Globus pallidus (tissue), 1 donor: ENCODE measurements around the gene PTGIS.

Source experiments
- DNase-seq: peaks from one replicate; pipeline ENCODE4 v3.0.0-alpha.2; 2015; ENCODE audit warnings: low spot score

PTGIS gene

DNA sequence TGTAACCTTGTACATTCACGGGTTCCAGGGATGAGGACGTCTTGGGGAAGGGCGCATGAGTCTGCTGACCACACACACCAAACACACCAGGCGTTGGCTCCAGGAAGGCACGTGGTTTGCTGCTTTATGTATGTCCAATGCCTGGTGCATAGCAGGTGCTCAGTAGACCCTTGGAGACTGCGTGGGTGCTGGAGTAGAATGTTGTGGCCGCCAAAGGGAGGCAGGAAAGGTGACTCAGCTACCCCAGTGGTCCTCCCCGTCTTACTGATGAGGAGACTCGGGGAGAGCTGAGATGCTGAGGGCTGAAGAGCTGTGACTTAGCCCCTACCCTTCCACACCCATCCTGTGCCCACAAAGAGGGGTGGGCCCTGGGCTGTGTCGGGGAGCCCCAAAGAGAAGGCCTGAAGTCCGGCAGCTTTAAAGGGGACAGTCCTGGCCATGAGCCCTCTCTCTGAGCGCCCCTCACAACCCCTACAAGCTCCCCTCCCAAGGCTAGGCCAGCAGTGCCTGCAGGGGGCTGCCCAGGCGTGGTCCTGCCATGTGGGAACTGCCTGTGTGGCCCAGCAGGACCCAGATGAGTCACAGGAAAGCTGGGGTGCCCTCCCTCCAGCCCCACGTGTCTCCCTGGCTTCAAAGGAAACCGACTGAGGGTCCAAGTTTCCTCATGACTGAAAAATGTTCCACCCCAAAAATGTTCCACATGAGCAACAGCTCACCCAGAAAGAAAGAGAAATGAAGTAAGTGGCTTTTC, 28.0 kb upstream of the PTGIS start:
- DNase-seq: no peak

DNA sequence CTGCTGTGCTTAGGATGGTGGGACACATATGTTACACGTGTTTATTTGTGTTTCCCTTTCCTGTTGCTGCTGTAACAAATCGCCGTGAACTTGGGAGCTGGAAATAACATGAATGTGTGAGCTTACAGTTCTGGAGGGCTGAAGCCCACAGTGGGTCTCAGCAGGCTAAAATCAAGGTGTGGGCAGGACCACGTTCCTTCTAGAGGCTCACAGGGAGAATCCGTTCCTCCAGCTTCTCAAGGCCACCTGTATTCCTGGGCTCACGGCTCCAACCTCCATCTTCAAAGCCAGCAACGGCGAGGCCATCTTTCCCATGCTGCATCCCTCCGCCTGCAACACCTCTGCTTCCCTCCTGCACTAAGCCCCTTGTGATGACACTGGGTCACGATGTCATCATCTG, 27.4 kb upstream of the PTGIS start:
- no peak for DNase-seq

DNA sequence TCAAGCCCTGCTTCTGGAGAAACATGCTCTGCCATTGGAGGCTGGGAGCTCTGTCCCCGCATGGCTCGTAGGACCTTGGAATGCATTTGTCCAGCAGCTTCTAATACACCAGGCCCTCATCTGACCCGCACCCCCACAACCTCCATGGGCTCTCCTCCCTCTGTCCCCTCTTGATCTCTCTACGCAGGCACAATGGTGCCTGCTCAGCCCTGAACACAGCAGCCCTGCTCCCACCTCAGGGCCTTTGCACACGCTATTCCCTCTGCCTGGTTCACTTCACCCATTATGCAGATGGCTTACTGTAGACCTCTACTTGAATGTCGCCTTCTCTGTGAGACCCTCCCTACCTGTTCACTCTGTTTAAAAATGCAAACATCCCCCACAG, 27.0 kb upstream of the PTGIS start:
- DNase-seq: no peak

DNA sequence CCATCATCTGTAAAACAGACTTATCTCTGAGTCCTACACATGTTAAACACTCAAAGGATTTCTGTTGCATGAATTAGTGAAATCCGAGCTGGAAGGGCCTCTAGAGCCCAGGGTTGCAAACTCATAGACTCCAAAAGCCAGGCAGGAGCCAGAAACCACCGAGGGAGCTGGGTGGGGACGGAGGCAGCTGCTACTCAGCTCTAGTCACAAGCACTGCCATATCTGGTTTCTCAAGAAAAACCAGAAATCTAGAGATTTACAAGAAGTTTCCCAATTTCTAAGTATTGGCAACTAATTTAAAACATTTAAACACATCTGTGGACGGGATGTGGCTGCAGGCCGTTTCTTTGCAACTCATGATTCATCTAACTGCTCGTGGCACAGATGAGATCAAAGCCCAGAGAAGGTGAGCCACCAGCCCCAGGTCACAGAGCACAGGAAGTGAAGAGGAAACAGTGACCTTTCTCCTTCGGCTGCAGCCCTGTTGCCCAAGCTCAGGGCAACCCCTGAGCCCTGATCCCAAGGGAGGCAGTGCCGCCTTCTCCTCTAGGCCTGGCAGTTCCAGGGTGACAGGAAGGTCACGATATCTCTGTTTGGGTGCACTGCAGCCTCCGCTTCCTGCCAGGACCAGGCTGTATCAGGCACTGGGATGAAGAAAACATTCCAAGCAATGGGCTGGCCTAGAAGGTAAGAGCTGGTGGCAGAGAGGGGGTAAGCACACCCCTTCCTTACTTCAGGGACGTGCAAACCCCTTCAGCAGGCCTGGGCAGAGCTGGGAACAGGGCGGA, 26.4 kb upstream of the PTGIS start:
- no peak for DNase-seq

DNA sequence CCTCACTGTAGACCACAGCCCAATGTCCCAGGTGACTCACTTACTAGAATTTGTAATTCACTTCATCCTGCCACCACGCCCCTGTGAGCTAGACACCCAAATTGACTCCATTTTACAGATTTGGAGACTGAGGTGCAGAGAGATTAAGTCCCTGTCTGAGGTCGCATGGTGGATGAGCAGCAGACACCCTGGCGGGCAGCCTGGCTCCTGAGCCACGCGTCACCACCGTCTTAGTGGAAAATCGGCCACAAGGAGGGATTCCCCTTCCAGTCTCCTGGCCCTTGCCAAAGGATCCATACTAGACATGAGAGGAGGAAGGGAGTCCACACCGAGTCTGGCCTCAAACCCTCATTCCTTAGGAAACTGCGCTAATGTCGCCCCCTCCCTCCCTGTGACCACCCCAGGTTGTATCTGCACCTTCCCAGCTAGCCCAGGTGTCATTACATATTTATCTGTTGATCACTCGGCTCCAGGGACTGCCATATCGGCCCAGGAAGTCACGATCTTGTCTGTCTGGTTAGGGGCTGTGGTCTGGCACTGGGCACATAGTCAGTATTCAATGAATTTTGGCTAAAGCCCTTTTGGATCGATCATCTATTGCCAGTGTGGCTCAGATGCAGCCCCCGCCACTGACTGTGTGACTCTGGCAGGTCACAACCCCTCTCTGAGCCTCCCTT, 25.7 kb upstream of the PTGIS start:
- DNase-seq: no peak

DNA sequence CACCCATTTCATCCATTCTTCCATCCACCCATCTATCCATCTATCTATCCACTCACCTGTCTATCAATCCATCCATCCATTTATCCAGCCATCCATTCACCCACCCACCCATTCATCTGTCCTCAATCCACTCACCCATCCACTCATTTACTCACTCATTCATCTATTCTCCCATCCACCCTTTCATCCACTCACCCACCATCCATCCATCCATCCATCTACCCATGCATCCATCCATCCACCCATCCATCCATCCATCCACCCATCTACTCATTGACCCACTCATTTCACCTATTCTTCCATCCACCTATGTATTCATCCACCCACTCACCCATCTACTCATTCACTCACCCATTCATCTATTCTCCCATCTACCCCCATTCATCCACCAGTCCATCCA, 24.2 kb upstream of the PTGIS start:
- no peak for DNase-seq

DNA sequence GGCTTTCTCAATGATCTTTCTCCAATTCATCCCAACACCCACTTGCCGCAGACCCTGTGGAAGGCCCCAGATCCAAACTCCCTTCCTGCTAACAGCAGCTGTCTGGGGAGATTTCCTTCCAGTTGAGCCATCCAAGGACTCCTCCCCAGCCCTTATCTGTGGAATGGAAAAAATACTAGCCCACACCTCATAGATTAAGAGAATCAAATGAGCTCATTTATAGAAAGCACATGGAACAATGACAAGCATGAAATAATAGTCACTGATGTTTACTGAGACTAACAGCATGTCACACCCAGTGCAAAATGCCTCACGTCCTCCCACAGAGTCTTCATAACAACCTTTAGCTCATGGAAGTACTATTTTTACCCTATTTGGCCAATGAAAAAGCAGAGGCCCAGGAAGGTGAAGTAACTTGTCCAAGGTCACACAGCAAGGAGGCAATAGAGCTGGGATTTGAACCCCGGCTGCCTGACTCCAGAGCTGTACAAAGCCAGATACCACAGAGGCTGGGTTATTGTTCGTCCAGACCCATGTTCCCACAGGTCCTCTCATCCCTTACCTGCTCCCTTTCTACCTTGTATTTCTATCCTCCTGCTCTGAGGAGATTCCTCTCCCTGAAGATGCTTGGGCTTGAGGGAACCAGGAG, 23.4 kb upstream of the PTGIS start:
- DNase-seq: no peak

DNA sequence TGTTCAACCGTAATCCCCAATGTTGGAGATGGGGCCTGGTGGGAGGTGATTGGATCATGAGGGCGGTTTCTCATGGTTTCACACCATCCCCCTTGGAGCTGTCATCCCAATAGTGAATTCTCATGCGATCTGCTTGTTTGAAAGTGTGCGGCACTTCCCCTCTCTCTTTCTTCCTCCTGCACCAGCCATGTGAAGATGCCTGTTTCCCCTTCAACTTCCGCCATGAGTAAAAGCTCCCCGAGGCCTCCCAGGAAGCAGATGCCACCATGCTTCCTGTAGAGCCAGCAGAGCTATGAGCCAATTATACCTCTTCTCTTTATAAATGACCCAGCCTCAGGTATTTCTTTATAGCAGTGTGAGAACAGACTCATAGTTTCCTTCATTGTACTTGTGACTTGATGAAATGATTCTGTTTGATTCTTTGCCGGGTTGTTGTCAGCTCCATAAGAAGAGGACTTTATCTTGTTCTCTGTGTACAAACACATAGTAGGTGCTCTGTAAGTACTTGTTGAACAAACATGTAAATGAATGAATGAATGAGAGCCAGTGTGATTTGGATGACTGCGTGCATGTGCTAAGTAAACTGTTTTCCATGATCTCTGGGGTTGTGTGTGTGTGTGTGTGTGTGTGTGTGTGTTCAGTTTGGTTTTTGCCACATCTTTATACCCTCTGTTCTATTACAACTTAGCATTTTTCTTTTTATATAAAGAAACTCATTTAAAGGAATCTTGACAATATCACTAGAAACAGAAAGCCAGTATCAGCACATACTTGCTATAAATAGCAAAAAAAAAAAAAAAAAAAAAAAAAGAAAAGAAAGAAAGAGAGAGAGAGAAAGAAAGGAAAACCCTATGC, 22.5 kb upstream of the PTGIS start:
- no peak for DNase-seq

DNA sequence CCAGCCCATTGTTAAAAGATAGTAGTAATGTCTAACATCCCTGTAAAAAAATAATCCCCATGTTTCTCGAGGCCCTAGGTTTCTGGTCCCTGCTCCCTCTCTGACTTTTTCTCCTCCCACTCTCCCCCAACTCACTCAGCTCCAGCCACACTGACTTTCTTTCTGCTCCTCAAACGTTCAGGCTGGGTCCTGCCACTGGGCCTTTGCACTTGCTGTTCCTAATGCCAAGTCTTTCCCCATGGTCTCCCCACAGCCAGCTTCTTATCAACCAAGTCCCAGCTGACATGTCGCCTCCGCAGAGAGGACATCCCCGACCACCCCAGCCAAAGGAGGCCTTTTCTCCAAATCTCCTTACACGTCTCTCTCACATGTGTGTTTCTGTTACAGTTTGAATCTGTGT, 21.8 kb upstream of the PTGIS start:
- no peak for DNase-seq

DNA sequence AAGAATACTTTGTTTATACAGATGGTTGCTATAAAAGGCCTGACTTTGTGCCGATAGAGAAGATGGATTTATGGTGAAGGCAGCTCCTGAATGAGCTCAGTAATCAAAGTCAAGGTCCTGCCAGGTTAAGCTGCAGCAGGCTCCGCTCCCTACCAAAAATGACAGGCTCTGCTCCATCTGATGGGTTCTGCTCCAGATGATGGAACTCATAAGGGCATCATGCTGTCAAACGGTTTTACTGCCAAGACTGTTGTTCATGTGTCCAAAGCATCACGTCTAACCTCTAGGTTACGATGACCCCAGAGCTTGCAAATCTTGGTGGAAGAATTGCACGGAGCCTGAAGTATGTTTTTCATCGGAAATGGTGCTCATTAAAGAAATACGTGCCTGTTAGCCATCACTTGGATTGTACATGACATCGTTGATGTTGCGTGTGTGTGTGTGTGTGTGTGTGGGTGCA, 19.2 kb upstream of the PTGIS start:
- DNase-seq: no peak

DNA sequence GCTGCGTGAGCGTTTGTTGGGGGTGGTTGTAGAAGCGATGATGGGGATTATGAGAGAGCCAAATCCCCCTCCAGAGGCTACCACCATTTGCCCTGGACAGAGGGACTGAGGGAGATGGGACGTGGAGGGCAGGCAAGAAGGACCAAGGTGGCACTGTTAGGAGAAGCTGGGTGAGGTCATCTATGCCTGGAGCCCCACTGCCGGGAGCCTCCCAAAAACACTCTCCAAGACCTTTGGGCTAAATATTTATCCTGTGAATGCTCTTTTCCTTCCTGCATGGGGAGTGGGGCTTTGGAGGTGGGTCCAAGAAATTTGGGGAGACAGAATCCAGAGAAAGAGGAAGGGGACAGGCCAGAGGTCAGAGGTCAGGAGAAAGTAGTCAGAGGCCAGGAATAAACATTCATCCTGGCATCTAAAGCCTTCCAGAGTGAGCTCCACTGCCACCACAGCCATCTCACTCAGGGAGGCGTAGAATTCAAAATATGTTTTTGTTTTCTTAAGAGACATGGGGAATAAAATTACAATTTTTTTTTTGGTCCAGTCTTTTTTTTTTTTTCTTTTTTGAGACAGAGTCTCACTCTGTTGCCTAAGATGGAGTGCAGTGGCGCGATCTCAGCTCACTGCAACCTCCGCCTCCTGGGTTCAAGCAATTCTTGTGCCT, 17.8 kb upstream of the PTGIS start:
- no peak for DNase-seq

DNA sequence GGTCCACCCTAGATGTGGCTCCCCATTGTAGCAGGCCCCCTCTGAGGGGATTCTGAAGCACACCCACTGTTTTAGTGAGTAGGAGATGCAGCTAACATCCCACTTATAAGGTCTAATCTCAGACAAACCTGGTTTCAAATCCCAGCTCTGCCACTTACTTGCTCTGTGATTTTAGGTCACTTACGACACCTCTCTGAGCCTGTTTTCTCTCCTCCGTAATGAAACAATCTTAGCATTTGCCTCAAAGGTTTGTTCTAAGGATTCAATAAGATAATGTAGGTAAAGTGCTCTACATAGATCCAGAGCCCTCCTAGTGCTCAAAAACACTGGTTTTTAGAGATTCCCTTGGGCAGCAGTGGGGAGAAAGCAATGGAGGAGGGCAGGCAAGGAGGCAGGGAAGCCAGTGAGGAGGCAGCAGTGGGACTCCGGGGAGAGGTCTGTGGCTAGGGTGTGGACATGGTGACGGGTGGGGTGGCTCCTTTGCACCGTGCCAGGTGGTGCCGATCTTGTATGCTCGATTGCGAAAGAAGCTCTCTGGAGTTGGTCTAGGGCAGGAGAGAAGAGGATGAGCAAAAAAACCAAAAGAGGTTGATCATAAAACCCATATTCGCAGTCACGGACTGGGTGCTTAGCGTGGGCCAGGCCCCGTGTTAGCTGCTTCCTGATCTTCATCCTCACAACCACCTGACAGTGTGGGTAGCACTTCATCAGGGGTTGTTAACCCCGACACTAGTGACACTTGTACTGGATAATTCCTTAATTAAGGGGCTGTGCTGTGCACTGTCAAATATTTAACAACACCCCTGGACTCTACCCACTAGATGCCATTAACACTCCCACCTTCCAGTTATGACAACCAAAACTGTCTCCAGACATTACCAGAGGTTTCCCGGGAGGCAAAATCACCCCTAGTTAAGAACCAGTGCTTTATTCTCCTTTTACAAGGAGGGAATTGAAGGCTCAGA, 16.8 kb upstream of the PTGIS start:
- DNase-seq: no peak

DNA sequence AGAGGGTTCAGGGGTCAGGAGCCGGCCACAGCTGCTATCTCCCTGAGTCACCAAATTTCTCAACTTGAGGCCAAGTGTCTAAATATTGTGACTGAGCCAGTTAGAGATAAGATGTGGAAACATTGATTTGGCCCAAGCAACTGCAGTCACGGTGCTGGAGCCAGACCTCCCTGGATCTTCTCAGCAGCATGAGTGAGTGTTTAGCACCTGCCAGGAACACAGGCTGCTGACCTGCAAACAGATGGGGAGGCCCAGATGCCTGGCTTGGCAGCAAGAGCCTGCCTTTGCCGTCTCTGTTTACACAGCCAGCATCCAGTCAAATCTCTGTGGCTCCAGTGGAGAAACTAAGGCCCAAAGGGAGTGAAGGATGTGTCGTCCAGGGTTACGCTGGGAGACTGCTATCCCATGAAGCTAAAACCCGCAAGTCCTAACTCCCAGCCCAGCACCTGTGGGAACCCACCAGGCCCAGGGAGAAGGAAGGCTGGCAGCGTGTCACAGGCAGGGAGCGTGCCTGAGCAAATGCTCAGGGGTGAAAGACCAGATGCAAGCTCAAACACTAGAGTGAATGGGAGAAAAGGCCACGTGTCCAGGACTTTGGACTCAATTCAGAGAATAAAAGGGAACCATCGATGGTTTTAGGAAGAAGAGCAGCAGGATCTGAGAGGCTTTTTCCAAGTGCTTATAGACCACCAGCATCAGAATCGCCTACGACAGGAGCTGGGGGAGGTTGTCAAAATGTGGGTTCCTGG, 15.9 kb upstream of the PTGIS start:
- DNase-seq: no peak

DNA sequence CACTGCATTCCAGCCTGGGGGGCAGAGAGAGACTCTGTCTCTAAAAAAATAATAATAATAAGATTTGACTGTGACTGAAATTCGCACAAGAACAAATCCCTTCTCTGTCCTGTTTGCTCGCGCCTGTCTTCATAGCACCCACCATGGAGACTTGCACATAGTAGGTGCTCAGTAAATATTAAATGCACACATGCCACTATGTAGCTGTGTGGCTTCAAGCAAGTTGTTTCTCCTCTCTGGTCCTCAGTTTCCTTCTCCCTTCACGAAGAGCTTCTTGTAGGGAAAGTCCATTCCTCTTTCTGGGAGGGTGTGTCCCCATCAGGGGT, 15.4 kb upstream of the PTGIS start:
- DNase-seq: no peak

DNA sequence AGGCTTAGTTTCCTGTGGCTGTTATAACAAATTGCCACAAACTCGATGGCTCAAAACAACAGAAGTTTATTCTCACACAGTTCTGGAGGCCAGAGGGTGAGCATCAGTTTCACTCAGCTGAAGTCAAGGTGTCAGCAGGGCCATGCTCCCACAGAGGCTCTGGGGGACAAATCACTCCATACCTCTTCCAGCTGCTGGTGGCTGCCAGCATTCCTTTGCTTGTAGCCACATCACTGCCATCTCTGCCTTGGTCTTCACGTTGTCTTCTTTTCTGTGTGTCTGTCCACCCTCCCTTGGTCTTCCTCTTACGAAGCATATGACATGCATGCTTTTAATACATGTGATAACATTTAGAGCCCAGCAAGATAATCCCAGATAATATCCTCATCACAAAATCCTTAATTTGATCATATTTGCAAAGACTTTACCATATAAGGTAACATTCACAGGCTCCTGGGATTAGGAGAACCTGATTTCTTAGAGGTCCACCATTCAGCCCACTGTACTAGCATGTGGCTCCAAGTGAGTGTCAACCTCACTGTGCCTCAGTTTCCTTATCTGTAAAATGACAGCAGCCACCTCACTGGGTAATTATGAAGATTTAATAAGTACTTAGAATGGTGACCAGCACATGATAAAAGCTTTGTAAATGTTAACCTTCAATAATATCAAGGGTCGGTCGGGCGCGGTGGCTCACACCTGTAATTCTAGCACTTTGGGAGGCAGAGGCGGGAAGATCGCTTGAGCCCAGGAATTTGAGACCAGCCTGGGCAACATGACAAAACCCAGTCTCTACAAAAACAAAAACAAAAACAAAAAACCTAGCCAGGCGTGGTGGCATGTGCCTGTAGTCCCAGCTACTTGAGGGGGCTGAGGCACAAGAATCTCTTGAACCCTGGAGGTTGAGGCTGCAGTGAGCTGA, 14.7 kb upstream of the PTGIS start:
- no peak for DNase-seq

DNA sequence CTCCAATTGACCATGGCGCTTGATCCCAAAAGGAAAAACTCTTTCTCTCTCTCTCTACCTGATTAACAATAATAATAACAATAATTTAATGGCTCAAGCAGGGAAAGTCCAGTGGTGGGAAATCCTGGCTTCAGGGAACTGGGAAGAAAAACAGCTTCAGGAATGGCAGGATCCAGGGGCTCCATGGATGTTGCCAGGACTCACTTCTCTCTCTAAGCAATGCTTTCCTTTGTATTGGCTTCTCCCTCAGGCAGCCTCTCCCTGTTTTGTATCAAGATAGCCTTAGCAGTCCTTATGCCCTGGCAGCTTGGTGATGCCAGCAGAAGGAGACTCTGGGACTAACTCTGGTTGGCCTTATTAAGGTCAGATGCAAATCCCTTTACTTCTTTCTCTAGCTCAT, 13.5 kb upstream of the PTGIS start:
- DNase-seq: no peak

DNA sequence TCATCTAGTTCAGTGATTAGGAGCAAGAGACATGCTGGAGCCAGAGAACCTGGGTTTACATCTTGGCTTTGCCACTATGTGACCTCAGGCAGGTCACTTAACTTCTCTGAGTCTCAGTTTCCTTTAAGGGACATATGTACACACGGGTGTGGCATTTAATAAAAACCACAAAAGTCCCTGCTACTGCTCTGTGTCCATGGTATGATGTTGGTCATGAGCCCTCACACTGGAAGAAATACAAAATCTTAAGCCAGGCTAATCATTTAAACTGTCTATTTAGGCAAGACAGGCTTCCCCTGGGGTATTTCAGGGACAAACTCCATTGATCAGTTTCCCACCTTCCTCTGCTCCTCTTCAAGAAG, 12.9 kb upstream of the PTGIS start:
- DNase-seq: no peak
